ENCODE data around the gene MAPK8IP3. TPM values are rescaled to one million over a fixed set of nuclear protein-coding genes. Genes with fewer than 3 reads are reported as not detected.

MAPK8IP3 gene
- total and polyA plus RNA-seq, 9 of the 15 experiments (the other 6 are each of a cell fraction or from before 2014, with no cell fraction given) = 0.17 to 58.7 (median 16.7) TPM

- TF ChIP-seq CLOCK (CRISPR knock-in tag; IDR thresholded peaks at IDR 0.05; ENCODE audit: borderline replicate concordance) = no peak
- no peak for TF ChIP-seq PCBP2 (IDR thresholded peaks at IDR 0.05; ENCODE audit: low read depth, low read length, poor library complexity, severe bottlenecking)
Observed at GRCh38 chr16:1769402-1770300, 63.7 kb downstream of the MAPK8IP3 start (continued).

- Histone ChIP-seq H4K20me1 (replicated peaks; ENCODE audit: control insufficient read depth, insufficient read depth, low read length) (peaks cover 8% of the 10 kb centered on the region; the same call in 1 of the 2 replicates), H3K36me3 (ENCODE audit: control insufficient read depth, insufficient read depth, low read length) (peaks cover 69% of the 10 kb centered on the region; the same call in 2 of the 3 replicates), H3K4me3 (peak overlapping the region; percentile 96), H3K79me2 (ENCODE audit: control insufficient read depth, insufficient read depth, low read length) (peaks cover 51% of the 10 kb centered on the region), H3K9ac (ENCODE audit: insufficient read depth in 1 of 2, low read depth in 2 of 2, low read length in 2 of 2) (peak overlapping the region; percentile 93 to 95; a peak in 3 of 4 replicates), H3K27me3 (ENCODE audit: control insufficient read depth in 2 of 2, insufficient read depth in 2 of 2, low read length in 2 of 2) (no peaks in the 10 kb centered on the region), H3K27ac (ENCODE audit: extremely low read depth, low read depth, low read length) (peak overlapping the region; percentile 96), H2AFZ (ENCODE audit: low read depth, low read length) (no peak overlapping the region), H3K9me3 (replicated peaks; ENCODE audit: control insufficient read depth, insufficient read depth, low read depth, low read length) (no peaks in the 10 kb centered on the region), H3K9me1 (ENCODE audit: control insufficient read depth, insufficient read depth, low read length) (peaks cover 2% of the 10 kb centered on the region), H3K4me1 (replicated peaks in 1 of 2; ENCODE audit: control insufficient read depth in 2 of 2, insufficient read depth in 2 of 2, low read length in 2 of 2) (peaks cover 20 to 96% of the 10 kb centered on the region in 2 experiments; a peak in 4 of 5 replicates), H3K4me2 (ENCODE audit: insufficient read depth, low read length) (peak overlapping the region; percentile 98)
- peak in 2 of 4 experiments; percentile 43 to 54 for DNase-seq (ENCODE audit: extremely low read depth in 1 of 4, low spot score in 3 of 4)
- BruUV-seq (replicated peaks) = no TSS peak
- POLR2A ChIA-PET = interaction anchor here (0.6 to 4.3 kb wide), 7 partner anchors 9 to 385 kb away, joined by 3 to 35 read pairs (median 5); partner anchors contain the start of genes FAHD1, HAGH, NUBP2 and RPS2
- 12% methylated on average over 56 of the region's 81 CpGs for whole genome bisulfite sequencing (ENCODE audit: insufficient coverage, low coverage, missing lambda C conversion rate)
- FAIRE-seq = no peak
- in situ Hi-C loops (cut with MboI) (no loop called here), intact Hi-C loops (cut with micrococcal nuclease) (no loop called here)
- CTCF ChIA-PET (ENCODE audit: low intra/inter-chr PET ratio) = no interaction called here
- peak; percentile 5 for ATAC-seq
- no peak for TF ChIP-seq RBM15 (IDR thresholded peaks at IDR 0.05; ENCODE audit: insufficient read depth, low read length)
- no peak for TF ChIP-seq NUFIP1 (IDR thresholded peaks at IDR 0.05; ENCODE audit: partially characterized antibody)
- TF ChIP-seq SP1 (CRISPR knock-in tag; IDR thresholded peaks at IDR 0.05) = peak; percentile 28; the same call in 1 of the 2 replicates
- peak; percentile 42 for TF ChIP-seq TFAP4 (CRISPR knock-in tag; IDR thresholded peaks at IDR 0.05; ENCODE audit: borderline replicate concordance)
Observed at GRCh38 chr16:1770328-1771187, 64.6 kb downstream of the MAPK8IP3 start.
